Panc1 (cell line): ENCODE data around the gene PTTG1IP2.

Experiments used
- POLR2AphosphoS5 ChIP-seq: IDR thresholded peaks from 2 replicates; pipeline ENCODE4 v1.6.1; 2012; ENCODE audit warnings: mild to moderate bottlenecking, low read depth, low read length, moderate library complexity
- TCF7L2 ChIP-seq: IDR thresholded peaks from 2 replicates; pipeline ENCODE4 v1.6.1; 2011; ENCODE audit warnings: mild to moderate bottlenecking, low read depth, low read length, inconsistent platforms
- TF ChIP-seq, protein P1 (sequence below): fragments of 450-650 bp; IDR thresholded peaks from 2 replicates; pipeline ENCODE4 v1.5.1; 2017; ENCODE audit warnings: mild to moderate bottlenecking
- TF ChIP-seq, protein P2 (sequence below), 2 experiments: IDR thresholded peaks; 2 replicates each; pipeline ENCODE4 v1.6.1; 2011 to 2012; ENCODE audit warnings: low read depth in 2 of 2, control low read depth in 1 of 2, low read length in 1 of 2, mild to moderate bottlenecking in 1 of 2, moderate library complexity in 1 of 2; ENCODE audit not compliant: insufficient read depth in 1 of 2

DNA sequence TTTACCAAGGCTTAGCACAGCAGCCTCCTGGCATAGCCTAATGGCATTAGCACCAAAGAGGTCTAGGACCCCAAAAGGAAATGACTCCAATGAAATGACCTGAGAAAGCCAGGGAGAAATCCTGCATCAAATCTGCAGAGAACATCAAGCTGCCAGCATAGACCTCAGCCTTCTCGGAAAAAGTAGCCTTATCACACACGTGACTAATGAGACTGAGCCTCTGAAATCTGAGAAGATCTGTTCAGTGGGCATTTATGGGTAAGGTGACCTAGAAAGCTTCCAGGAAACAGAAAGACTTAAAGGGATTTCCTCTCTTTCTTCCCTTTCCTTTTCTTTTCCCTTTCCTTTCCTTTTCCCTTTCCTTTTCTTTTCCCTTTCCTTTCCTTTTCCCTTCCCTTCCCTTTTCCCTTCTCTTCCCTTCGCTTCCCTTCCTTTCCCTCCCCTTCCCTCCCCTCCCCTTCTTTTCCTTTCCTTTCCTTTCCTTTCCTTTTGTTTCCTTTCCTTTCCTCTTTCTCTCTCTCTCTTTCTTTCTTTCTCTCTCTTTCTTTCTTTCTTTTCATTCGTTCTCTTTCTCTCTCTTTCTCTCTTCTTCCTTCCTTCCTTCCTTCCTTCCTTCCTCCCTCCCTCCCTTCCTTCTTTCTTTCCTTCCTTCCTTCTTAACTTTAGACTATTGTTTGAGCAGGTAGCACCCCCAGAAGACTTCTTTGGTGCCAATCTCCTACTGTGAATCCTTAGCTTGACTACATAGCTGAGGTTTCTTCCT lies 23.1 kb upstream of the PTTG1IP2 start:
- TF ChIP-seq POLR2AphosphoS5 (no peak), TCF7L2 (no peak)
- TF ChIP-seq, protein P1, sequence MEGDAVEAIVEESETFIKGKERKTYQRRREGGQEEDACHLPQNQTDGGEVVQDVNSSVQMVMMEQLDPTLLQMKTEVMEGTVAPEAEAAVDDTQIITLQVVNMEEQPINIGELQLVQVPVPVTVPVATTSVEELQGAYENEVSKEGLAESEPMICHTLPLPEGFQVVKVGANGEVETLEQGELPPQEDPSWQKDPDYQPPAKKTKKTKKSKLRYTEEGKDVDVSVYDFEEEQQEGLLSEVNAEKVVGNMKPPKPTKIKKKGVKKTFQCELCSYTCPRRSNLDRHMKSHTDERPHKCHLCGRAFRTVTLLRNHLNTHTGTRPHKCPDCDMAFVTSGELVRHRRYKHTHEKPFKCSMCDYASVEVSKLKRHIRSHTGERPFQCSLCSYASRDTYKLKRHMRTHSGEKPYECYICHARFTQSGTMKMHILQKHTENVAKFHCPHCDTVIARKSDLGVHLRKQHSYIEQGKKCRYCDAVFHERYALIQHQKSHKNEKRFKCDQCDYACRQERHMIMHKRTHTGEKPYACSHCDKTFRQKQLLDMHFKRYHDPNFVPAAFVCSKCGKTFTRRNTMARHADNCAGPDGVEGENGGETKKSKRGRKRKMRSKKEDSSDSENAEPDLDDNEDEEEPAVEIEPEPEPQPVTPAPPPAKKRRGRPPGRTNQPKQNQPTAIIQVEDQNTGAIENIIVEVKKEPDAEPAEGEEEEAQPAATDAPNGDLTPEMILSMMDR, result no peak
- TF ChIP-seq, protein P2, sequence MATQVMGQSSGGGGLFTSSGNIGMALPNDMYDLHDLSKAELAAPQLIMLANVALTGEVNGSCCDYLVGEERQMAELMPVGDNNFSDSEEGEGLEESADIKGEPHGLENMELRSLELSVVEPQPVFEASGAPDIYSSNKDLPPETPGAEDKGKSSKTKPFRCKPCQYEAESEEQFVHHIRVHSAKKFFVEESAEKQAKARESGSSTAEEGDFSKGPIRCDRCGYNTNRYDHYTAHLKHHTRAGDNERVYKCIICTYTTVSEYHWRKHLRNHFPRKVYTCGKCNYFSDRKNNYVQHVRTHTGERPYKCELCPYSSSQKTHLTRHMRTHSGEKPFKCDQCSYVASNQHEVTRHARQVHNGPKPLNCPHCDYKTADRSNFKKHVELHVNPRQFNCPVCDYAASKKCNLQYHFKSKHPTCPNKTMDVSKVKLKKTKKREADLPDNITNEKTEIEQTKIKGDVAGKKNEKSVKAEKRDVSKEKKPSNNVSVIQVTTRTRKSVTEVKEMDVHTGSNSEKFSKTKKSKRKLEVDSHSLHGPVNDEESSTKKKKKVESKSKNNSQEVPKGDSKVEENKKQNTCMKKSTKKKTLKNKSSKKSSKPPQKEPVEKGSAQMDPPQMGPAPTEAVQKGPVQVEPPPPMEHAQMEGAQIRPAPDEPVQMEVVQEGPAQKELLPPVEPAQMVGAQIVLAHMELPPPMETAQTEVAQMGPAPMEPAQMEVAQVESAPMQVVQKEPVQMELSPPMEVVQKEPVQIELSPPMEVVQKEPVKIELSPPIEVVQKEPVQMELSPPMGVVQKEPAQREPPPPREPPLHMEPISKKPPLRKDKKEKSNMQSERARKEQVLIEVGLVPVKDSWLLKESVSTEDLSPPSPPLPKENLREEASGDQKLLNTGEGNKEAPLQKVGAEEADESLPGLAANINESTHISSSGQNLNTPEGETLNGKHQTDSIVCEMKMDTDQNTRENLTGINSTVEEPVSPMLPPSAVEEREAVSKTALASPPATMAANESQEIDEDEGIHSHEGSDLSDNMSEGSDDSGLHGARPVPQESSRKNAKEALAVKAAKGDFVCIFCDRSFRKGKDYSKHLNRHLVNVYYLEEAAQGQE (IDR thresholded peaks at IDR 0.05; ENCODE audit: insufficient read depth in 1 of 2, low read depth in 2 of 2, low read length in 1 of 2), result no peak
